ENCODE data around the gene SLC22A23.

SLC22A23 gene

DNA sequence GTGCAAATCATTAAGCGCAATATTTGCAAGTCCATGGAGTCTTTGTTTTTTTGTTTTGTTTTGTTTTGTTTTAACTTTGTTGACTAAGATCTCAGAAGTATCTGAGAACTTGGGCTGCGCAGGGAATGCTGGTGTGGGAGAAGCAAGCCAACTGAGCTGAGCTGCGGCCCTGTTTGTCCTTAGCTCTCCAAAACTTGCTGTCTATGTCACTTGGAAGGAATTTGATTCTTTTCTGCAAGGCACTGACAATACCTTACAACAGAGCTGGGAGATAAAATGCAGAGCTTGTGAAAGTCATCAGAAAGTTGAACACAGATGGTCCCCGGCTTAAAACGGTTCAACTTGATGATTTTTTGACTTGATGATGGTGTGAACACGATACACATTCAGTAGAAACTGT lies 5.4 kb downstream of the SLC22A23 start:
- H3K27me3 ChIP-seq (ENCODE audit: control insufficient read depth, insufficient read depth, low read length) = peaks cover 24% of the 10 kb centered on the region
- peaks cover 12% of the 10 kb centered on the region for H3K4me1 ChIP-seq (ENCODE audit: control insufficient read depth, insufficient read depth, low read length)
- no peak overlapping the region for H3K9ac ChIP-seq (ENCODE audit: low read depth, low read length)

GRCh38 chr6:3450888-3451287 lies 6.0 kb downstream of the SLC22A23 start:
- Histone ChIP-seq H3K27me3 (ENCODE audit: control insufficient read depth, insufficient read depth, low read length) (peaks cover 24% of the 10 kb centered on the region), H3K9me3 (ENCODE audit: control insufficient read depth, insufficient read depth, low read length) (no peaks in the 10 kb centered on the region), H3K4me3 (ENCODE audit: low read depth, low read length) (no peak overlapping the region), H3K4me1 (ENCODE audit: control insufficient read depth, insufficient read depth, low read length) (peaks cover 12% of the 10 kb centered on the region), H3K36me3 (ENCODE audit: control insufficient read depth, insufficient read depth, low read length) (no peaks in the 10 kb centered on the region), H3K9ac (ENCODE audit: low read depth, low read length) (no peak overlapping the region)

More for the DNA sequence above, 5.4 kb downstream of the SLC22A23 start:
- H3K9me3 ChIP-seq (ENCODE audit: control insufficient read depth, insufficient read depth, low read length) = no peaks in the 10 kb centered on the region
- H3K36me3 ChIP-seq (ENCODE audit: control insufficient read depth, insufficient read depth, low read length) = no peaks in the 10 kb centered on the region
- H3K4me3 ChIP-seq (ENCODE audit: low read depth, low read length) = no peak overlapping the region

DNA sequence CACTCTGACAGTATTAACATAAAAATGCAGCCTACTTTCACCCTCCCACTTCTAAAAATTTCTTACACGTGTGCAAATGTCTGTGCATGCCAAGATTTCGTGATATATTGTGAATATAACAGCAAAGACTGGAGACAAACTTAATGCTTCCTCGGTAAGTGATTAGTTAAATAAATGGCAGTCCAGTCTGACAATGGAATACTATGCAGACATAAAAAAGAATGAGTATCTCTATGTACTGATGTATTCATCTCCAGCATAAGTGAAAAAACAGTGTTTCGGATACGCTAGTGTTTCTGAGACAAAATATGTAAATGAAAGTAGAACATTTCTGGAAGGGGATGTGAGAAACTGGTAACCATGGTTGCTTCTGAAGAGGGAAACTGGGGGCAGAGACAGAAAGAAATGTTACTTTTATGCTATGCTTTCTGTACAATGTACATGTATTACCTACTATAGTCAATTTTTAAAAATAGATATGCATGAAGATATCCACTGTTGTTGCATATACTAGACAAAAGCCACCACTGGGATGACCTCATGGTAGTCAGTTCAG lies 7.0 kb downstream of the SLC22A23 start:
- H3K9ac ChIP-seq (ENCODE audit: low read depth, low read length) = no peak overlapping the region
- H3K36me3 ChIP-seq (ENCODE audit: control insufficient read depth, insufficient read depth, low read length) = no peaks in the 10 kb centered on the region
- H3K27me3 ChIP-seq (ENCODE audit: control insufficient read depth, insufficient read depth, low read length) = peaks cover 14% of the 10 kb centered on the region
- H3K4me1 ChIP-seq (ENCODE audit: control insufficient read depth, insufficient read depth, low read length) = peaks cover 9% of the 10 kb centered on the region
- H3K9me3 ChIP-seq (ENCODE audit: control insufficient read depth, insufficient read depth, low read length) = no peaks in the 10 kb centered on the region
- no peak overlapping the region for H3K4me3 ChIP-seq (ENCODE audit: low read depth, low read length)

DNA sequence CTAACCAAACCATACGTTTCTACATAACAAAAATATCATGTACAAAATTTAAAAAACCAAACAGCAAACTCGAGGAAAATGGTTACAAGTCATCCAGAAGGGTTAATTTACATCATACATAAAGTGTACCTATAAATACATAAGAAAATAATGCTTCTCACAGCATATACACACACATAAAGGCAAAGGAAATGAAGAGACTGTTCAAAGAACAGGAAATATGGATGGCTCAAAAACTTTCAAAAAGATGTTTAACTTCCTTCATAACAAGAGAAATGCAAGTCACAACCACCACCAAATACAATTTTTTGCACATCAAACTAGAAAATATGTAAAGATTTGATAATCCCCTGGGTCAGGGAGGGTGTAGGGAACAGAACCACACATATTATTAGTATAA lies 7.5 kb downstream of the SLC22A23 start:
- H3K9me3 ChIP-seq (ENCODE audit: control insufficient read depth, insufficient read depth, low read length) = no peaks in the 10 kb centered on the region
- no peak overlapping the region for H3K4me3 ChIP-seq (ENCODE audit: low read depth, low read length)
- no peaks in the 10 kb centered on the region for H3K36me3 ChIP-seq (ENCODE audit: control insufficient read depth, insufficient read depth, low read length)
- peaks cover 9% of the 10 kb centered on the region for H3K27me3 ChIP-seq (ENCODE audit: control insufficient read depth, insufficient read depth, low read length)
- no peak overlapping the region for H3K9ac ChIP-seq (ENCODE audit: low read depth, low read length)
- peaks cover 11% of the 10 kb centered on the region for H3K4me1 ChIP-seq (ENCODE audit: control insufficient read depth, insufficient read depth, low read length)

DNA sequence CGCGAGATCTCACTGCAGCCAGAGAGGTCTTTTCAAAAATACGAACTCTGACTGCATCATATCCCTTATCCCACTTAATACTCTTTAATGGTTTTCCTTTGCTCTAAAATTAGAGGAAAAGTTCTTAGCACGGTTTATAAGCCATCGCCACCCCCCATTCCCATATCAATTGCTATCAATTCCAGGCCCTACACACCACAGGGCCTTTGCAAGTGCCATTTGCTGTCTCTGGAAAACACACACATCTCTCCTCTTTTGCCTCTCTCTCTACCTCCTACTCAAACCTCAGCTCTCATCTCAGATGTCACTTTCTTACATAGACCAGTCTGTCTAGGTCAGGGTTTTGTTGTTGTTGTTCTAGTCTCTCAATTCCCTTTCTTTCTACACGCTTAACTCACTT lies 9.8 kb downstream of the SLC22A23 start:
- Histone ChIP-seq H3K36me3 (ENCODE audit: control insufficient read depth, insufficient read depth, low read length) (no peaks in the 10 kb centered on the region), H3K9me3 (ENCODE audit: control insufficient read depth, insufficient read depth, low read length) (no peaks in the 10 kb centered on the region), H3K4me1 (ENCODE audit: control insufficient read depth, insufficient read depth, low read length) (peaks cover 3% of the 10 kb centered on the region), H3K9ac (ENCODE audit: low read depth, low read length) (no peak overlapping the region), H3K4me3 (ENCODE audit: low read depth, low read length) (no peak overlapping the region), H3K27me3 (ENCODE audit: control insufficient read depth, insufficient read depth, low read length) (no peaks in the 10 kb centered on the region)

GRCh38 chr6:3446184-3446583 lies 10.7 kb downstream of the SLC22A23 start:
- Histone ChIP-seq H3K27me3 (ENCODE audit: control insufficient read depth, insufficient read depth, low read length) (no peaks in the 10 kb centered on the region), H3K4me1 (ENCODE audit: control insufficient read depth, insufficient read depth, low read length) (peaks cover 3% of the 10 kb centered on the region), H3K4me3 (ENCODE audit: low read depth, low read length) (no peak overlapping the region), H3K9ac (ENCODE audit: low read depth, low read length) (no peak overlapping the region), H3K9me3 (ENCODE audit: control insufficient read depth, insufficient read depth, low read length) (no peaks in the 10 kb centered on the region), H3K36me3 (ENCODE audit: control insufficient read depth, insufficient read depth, low read length) (no peaks in the 10 kb centered on the region)

DNA sequence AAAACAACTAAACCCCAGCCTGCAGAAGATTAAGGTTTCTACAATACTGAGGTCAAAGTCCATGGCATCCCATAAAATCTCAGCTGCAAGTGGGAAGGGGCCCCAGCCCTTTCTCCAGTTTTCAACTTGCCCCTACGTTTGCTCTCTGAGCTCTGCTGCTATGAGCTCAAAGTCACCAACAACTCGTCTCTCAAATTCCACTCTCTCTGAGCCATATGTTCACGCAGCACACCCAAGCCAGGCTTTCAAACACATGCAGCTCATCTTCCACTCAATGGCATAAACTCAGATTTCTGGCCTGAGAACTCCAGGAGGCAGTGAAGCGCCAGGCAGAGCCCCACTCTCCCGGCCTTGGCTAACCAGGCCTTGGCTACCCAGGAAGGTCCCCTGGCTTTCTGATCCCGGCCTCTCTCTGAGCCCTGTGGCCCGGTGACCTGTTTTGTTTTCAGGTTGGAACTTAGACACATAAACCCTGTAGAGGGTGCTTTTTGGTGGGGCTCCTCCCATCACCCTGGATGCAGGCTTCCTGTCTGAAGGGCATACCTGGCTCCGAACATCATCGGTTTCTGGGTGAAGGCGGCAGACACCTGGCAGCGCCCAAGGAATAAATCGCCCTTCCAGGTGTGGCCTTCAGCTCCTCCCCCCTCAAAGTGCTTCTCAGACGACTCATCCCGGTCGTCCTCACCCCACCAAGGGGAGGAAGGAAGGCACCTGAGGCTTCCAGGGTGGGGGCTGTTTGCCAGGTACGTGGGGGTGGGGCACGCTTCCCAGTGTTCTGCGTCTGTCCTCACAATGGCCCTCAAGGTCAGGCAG lies 12.4 kb downstream of the SLC22A23 start:
- Histone ChIP-seq H3K9me3 (ENCODE audit: control insufficient read depth, insufficient read depth, low read length) (no peaks in the 10 kb centered on the region), H3K9ac (ENCODE audit: low read depth, low read length) (no peak overlapping the region), H3K4me3 (ENCODE audit: low read depth, low read length) (no peak overlapping the region), H3K36me3 (ENCODE audit: control insufficient read depth, insufficient read depth, low read length) (no peaks in the 10 kb centered on the region), H3K4me1 (ENCODE audit: control insufficient read depth, insufficient read depth, low read length) (peaks cover 3% of the 10 kb centered on the region), H3K27me3 (ENCODE audit: control insufficient read depth, insufficient read depth, low read length) (no peaks in the 10 kb centered on the region)

DNA sequence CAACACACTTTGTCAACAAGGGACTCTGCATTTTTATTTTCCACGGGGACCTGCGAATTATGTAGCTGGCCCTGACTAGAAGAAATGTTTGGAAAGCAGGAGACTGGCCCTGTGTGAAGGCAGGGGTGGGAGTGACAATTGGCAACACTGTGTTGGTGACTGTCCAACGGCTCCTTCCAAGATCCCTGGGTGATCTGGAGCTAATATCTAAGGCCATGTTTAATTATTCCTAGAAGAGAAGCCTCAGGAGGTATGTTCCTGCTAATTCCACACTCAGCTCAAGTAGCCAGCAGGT lies 13.7 kb downstream of the SLC22A23 start:
- Histone ChIP-seq H3K9me3 (ENCODE audit: control insufficient read depth, insufficient read depth, low read length) (no peaks in the 10 kb centered on the region), H3K4me1 (ENCODE audit: control insufficient read depth, insufficient read depth, low read length) (peaks cover 3% of the 10 kb centered on the region), H3K27me3 (ENCODE audit: control insufficient read depth, insufficient read depth, low read length) (no peaks in the 10 kb centered on the region), H3K9ac (ENCODE audit: low read depth, low read length) (no peak overlapping the region), H3K4me3 (ENCODE audit: low read depth, low read length) (no peak overlapping the region), H3K36me3 (ENCODE audit: control insufficient read depth, insufficient read depth, low read length) (no peaks in the 10 kb centered on the region)

- Histone ChIP-seq H3K9ac (ENCODE audit: low read depth, low read length) (no peak overlapping the region), H3K9me3 (ENCODE audit: control insufficient read depth, insufficient read depth, low read length) (no peaks in the 10 kb centered on the region), H3K36me3 (ENCODE audit: control insufficient read depth, insufficient read depth, low read length) (no peaks in the 10 kb centered on the region), H3K27me3 (ENCODE audit: control insufficient read depth, insufficient read depth, low read length) (no peaks in the 10 kb centered on the region), H3K4me3 (ENCODE audit: low read depth, low read length) (no peak overlapping the region), H3K4me1 (ENCODE audit: control insufficient read depth, insufficient read depth, low read length) (peaks cover 3% of the 10 kb centered on the region)
Measured at GRCh38 chr6:3442431-3443220, 14.2 kb downstream of the SLC22A23 start.

GRCh38 chr6:3440911-3441310 lies 15.9 kb downstream of the SLC22A23 start:
- no peak overlapping the region for H3K4me3 ChIP-seq (ENCODE audit: low read depth, low read length)
- no peaks in the 10 kb centered on the region for H3K27me3 ChIP-seq (ENCODE audit: control insufficient read depth, insufficient read depth, low read length)
- H3K9me3 ChIP-seq (ENCODE audit: control insufficient read depth, insufficient read depth, low read length) = no peaks in the 10 kb centered on the region
- peaks cover 3% of the 10 kb centered on the region for H3K4me1 ChIP-seq (ENCODE audit: control insufficient read depth, insufficient read depth, low read length)
- H3K36me3 ChIP-seq (ENCODE audit: control insufficient read depth, insufficient read depth, low read length) = no peaks in the 10 kb centered on the region
- no peak overlapping the region for H3K9ac ChIP-seq (ENCODE audit: low read depth, low read length)

DNA sequence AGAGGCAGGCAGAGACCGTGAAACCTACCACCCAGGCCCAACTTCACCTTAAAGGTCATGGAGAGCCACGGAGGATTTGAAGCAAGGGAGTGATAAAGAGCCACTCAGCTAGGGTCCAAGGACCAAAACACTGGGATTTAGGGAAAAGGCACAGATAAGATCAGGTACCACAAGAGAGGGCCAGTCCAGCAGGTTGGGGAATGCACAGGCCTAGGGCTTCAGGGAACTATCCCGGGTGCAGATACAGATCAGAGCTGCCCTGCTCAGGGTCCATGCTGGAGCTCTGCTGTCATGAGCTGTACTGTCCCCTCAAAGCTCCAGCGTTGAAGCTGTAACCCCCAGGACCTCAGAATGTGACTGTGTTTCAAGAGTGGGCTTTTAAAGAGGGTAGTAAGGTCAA lies 16.9 kb downstream of the SLC22A23 start:
- Histone ChIP-seq H3K9me3 (ENCODE audit: control insufficient read depth, insufficient read depth, low read length) (no peaks in the 10 kb centered on the region), H3K4me1 (ENCODE audit: control insufficient read depth, insufficient read depth, low read length) (peaks cover 3% of the 10 kb centered on the region), H3K4me3 (ENCODE audit: low read depth, low read length) (no peak overlapping the region), H3K27me3 (ENCODE audit: control insufficient read depth, insufficient read depth, low read length) (no peaks in the 10 kb centered on the region), H3K9ac (ENCODE audit: low read depth, low read length) (no peak overlapping the region), H3K36me3 (ENCODE audit: control insufficient read depth, insufficient read depth, low read length) (no peaks in the 10 kb centered on the region)
